Measurements from ENCODE around the gene EIPR1. TPM values are rescaled to one million over a fixed set of nuclear protein-coding genes. Genes with fewer than 3 reads are reported as not detected.
A peak's percentile ranks its signal among the peaks of the same experiment; 100 is the strongest.

Gene EIPR1
- total RNA-seq, 1 experiment from 2014 or later = 27.8 TPM

GRCh38 chr2:3399381-3399780 lies 21.8 kb upstream of the EIPR1 start:
- Histone ChIP-seq H3K4me2 (ENCODE audit: insufficient read depth, insufficient read length, low read length) (no peak overlapping the region), H2BK5ac (ENCODE audit: insufficient read length, low read length) (no peak overlapping the region), H2AFZ (ENCODE audit: low read length) (no peak overlapping the region), H3K4ac (ENCODE audit: low read depth, low read length) (no peak overlapping the region), H3K27ac (ENCODE audit: insufficient read length, low read depth, low read length) (no peak overlapping the region), H4K8ac (replicated peaks; ENCODE audit: insufficient read length, low read depth, low read length) (no peak overlapping the region), H3K56ac (ENCODE audit: insufficient read length, low read depth, low read length) (no peak overlapping the region), H3K4me1 (ENCODE audit: insufficient read depth, low read length) (no peaks in the 10 kb centered on the region), H2BK12ac (ENCODE audit: insufficient read length, low read depth, low read length) (no peak overlapping the region), H3K27me3 (ENCODE audit: insufficient read depth, low read length) (no peaks in the 10 kb centered on the region), H4K91ac (ENCODE audit: insufficient read length, low read depth, low read length) (no peak overlapping the region), H3K18ac (ENCODE audit: insufficient read length, low read depth, low read length) (no peak overlapping the region), H3K9ac (ENCODE audit: extremely low read depth, insufficient read length, low read length) (no peak overlapping the region), H3K23me2 (ENCODE audit: insufficient read length, low read depth, low read length, poor library complexity, severe bottlenecking) (no peaks in the 10 kb centered on the region), H3K14ac (ENCODE audit: insufficient read depth, low read length) (no peak overlapping the region), H2BK20ac (ENCODE audit: low read depth, low read length, poor library complexity, severe bottlenecking) (no peak overlapping the region), H3K23ac (ENCODE audit: insufficient read length, low read depth, low read length) (no peak overlapping the region), H3T11ph (ENCODE audit: low read length) (no peak overlapping the region), H2AK5ac (ENCODE audit: insufficient read length, low read length) (no peak overlapping the region), H3K79me1 (ENCODE audit: insufficient read depth, low read depth, low read length, poor library complexity, severe bottlenecking) (peaks cover 2% of the 10 kb centered on the region), H2BK120ac (ENCODE audit: low read depth, low read length, poor library complexity, severe bottlenecking) (no peak overlapping the region), H3K79me2 (ENCODE audit: insufficient read depth, low read length) (no peaks in the 10 kb centered on the region), H4K20me1 (ENCODE audit: control insufficient read depth, insufficient read depth, insufficient read length) (no peaks in the 10 kb centered on the region), H3K9me3 (ENCODE audit: control insufficient read depth, low read depth, low read length) (no peaks in the 10 kb centered on the region), H4K5ac (ENCODE audit: insufficient read length, low read depth, low read length) (no peak overlapping the region), H2BK15ac (ENCODE audit: low read depth, low read length) (no peak overlapping the region)
- WGBS (ENCODE audit: extremely low coverage, insufficient read length, low lambda C conversion rate) = no CpG with 5 or more reads among the region's 3 CpGs
- Mint-ChIP-seq H3K4me1 (peaks cover 15 to 22% of the 10 kb centered on the region in 2 experiments), H3K27ac (peak overlapping the region; percentile 20 to 74 (median 60); a peak in 5 of 7 replicates), H3K4me3 (peak overlapping the region in 1 of 2 experiments; percentile 57; a peak in 3 of 5 replicates), H3K27me3 (ENCODE audit: low read depth) (no peaks in the 10 kb centered on the region), H3K9me3 (peaks cover 25% of the 10 kb centered on the region in 2 experiments), H3K36me3 (ENCODE audit: insufficient read depth in 1 of 3, low read depth in 3 of 3) (peaks cover 37 to 62% (median 61%) of the 10 kb centered on the region in 3 experiments)
- DNase-seq = no peak
- TF ChIP-seq CTCF (conservative IDR thresholded peaks at IDR 0.05) = no peak
